ENCODE results near the gene MYO3B.
"Not testable (repeated sequence)": the region's sequence is repeated elsewhere in the genome, so short reads cannot be mapped to it uniquely, and the experiment has no call there.

MYO3B gene

DNA sequence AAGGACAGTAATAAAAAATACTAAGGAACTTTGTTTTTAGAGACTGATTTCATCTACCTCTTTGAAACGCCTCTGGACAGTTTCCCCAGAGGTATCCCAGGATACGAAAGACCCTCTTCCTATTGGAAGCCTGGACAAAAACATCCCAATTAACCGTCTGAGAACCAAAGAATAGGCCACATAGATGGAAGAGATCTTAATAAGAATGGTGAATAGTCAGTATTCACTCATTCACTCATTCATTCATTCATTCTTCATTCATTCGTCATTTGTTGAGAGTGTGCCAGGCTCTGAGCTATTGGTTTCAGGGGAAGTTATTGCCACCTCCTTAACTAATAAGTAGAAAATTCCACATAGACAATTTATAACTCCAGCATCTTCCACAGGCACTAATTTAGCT, 464.0 kb downstream of the MYO3B start:
- no peak for DNase-seq (ENCODE audit: low spot score)

DNA sequence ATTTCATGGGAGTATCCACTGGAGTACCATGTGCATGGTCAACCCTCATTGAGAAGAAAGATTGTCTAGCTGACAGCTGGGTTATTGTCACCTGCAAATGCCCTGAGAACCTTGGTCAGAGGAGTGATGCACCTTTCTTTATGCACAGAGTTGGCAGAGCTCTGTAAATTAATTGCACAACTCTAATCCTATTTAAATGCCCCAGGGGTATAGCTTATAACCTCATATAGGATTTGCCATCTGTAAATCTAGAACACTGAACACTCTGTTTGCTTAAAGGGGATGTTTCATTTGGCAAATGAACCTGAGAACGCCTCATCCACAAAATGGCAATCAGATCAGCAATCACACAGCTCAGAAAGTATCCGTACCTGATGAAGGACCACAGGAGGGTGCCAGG, 465.4 kb downstream of the MYO3B start:
- DNase-seq (ENCODE audit: low spot score): no peak

DNA sequence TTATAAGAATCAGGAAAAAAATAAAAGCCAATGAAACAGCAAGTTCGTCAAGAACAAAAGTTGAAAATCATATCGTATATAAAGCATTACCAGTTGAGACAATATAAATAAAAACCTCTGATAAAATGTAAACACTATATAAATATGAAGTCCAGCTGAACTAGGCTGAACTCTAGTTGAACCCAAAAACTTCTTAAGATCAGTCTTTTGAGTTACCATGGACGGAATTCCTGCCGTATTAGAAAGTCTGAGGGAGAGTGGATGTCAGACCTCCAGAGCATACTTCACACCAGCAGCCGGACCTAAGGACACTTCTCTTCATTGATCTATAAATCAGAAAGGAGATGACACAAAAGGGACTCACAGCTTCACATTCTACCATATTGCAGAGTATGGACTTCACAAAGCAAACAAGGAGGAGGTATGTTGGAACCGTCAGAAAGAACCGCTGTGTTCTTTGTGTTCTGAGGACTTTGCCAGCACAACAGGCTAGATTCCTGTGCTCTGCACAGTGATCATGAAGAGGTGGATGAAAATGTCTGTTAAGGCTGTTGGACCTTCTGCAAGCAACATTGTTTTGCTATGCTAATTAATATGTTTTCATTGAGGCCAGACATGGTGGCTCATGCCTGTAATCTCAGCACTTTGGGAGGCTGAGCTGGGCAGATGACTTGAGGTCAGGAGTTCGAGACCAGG, 469.9 kb downstream of the MYO3B start:
- DNase-seq (ENCODE audit: low spot score): no peak

DNA sequence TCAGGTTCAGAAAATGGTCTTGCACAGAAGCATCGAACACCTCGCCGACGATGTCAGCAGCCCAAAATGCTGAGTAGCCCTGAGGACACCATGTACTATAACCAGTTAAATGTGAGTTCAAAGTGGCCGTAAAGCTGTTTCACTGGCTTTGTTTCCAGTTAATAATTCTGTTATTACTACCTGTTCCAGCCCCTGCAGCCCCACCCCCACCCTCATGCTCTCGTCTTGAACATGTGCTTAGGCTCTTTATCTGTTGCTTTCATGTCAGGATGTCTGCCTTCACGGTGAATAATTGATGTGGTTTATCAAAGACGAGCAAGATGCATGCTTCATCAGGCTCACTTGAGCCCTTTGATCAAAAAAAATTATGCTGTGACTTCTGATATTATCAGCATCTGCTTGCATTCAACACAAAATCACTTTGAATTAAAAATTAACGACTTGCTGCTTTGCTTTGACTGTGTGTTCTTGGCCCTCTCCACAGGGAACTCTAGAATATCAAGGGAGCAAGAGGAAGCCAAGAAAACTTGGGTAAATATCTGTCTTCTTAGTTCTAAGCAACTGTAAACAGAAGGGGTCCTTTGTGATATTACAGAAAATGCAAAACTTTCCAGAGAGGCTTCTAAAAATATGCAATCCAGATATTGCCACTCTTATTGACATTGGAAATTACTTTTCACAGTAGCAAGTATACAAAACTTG, 473.8 kb downstream of the MYO3B start:
- DNase-seq (ENCODE audit: low spot score): no peak

- DNase-seq (ENCODE audit: low spot score): no peak
Measured at GRCh38 chr2:170652637-170653417, 474.9 kb downstream of the MYO3B start.

DNA sequence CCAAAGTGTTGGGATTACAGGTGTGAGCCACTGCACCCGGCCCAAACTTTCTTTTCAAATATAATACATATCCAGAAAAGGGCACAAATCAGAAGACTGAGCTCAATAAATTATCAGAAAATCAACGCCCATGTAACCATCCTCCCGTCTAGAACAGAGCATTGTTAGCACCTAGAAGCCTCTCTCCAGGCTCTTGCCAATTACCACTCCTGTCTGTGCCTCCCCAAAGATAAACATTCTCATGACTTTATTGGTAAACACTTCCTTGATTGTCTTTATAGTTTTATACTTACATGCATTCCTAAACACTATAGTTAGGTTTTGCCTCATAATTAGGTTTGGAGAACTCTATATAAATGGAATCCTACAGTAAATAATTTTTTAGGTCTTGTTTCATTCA, 478.7 kb downstream of the MYO3B start:
- no peak for DNase-seq (ENCODE audit: low spot score)

DNA sequence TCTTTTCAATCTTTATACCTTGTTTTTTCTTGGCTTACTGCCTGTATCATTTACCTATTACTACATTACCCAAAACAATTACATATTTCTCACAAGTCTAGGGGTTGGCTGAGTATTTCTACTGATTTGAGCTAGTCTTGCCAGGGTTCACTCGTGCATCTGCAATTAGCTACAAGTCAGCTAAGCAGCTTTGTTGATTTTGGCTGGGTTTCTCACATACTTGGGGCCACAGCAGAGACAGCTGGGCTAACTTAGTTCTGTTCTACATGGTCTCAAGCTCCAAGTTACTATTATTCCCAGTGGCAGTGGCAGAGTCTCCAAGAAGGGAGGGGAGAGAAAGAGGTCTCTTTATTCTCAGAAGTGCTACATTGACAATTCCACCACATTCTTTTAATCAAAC, 482.5 kb downstream of the MYO3B start:
- DNase-seq (ENCODE audit: low spot score): no peak

- no peak for DNase-seq (ENCODE audit: low spot score)
Measured at GRCh38 chr2:170665743-170666142, 487.8 kb downstream of the MYO3B start.

DNA sequence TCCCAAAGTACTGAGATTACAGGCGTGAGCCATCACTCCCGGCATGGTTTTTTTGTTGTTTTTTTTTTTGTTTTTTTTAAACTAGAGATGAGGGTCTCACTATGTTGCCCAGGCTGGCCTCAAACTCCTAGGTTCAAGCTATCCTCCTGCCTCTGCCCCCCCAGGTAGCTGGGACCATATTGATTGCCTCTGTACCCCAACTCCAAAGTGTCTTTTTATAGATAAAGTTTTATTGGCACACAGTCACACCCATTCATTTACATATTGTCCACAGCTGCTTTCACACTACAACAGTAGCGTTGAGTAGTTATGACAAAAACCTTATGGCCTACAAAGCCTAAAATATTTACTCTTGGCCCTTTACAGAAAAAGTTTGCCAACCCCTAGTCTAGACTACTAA, 492.0 kb downstream of the MYO3B start:
- no peak for DNase-seq (ENCODE audit: low spot score)

DNA sequence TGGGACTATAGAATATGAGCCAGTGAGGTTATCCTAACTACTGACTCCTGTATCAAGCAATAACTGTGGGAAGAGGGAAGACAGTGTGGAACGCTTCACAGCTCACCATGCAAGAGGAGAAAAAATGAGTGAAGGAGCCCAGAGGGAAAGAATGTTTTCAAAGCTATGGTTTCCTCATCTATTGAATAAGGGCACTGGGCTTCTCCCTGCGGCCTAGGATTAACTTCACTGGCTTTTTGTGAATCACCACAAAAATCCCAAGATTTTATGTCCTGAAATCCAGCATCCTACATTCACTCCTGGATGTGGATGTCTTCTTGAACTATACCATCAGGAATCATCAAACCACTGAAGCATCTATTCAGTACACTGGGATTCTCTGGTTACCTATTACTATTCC, 492.7 kb downstream of the MYO3B start:
- no peak for DNase-seq (ENCODE audit: low spot score)

DNA sequence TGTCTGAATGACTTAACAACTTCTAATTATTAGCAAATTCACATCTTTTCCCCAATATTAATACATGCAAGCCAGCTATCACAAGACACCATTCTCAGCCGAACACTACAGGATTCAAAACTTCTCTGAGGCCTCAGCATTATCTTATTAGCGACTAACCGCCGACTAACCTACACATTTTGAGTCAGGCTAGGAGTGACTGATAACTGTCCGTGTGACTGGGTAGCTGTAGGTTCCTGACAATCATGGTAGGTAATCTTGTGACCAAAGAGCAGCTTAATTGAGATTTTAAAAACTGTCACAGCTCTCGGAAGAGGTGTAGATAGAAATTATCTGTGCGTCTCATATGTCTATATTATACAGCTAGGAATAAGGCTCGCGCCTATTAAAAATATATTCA, 493.1 kb downstream of the MYO3B start:
- no peak for DNase-seq (ENCODE audit: low spot score)

- DNase-seq (ENCODE audit: low spot score): not testable (repeated sequence)
Measured at GRCh38 chr2:170674282-170674681, 496.3 kb downstream of the MYO3B start.

- no peak for DNase-seq (ENCODE audit: low spot score)
Measured at GRCh38 chr2:170675701-170676100, 497.8 kb downstream of the MYO3B start.

GRCh38 chr2:170679607-170680079, 501.7 kb downstream of the MYO3B start:
- no peak for DNase-seq (ENCODE audit: low spot score)

DNA sequence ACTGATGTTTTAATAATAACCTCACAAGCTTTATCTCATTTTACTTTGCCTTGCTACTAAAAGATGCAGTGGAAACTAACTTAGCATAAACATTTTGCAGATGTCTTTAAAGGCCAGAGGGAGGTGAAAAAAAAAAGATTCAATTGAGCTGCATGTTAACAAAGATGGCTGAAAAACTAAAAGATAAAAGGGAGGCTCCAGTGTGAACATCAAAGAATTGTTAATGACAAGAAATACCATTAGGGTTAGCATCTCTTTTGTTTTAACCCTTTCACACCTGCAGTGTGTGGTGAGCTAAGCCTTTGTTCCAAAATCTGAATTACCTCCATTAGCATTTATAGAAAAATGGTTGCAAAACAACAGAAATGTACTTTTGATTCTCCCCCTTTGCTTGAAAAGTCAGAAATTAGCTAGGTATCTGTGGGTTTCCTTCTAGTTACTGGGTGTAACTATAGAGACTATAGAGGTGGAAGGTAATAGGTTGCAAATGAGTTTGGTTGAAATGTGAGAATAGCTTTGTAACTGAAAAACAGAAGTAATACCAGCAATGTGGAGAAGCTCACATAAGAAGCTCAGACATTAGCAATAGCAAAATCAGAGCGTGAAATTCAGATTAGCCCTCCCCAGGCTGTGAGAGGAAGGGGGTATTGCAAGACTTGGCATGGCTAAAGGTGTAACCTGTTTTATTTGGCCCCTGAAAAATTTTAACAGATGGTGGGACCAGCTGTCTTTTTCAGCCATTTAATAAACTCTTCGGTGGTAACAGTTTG, 502.4 kb downstream of the MYO3B start:
- no peak for DNase-seq (ENCODE audit: low spot score)

- no peak for DNase-seq (ENCODE audit: low spot score)
Measured at GRCh38 chr2:170681311-170681710, 503.4 kb downstream of the MYO3B start.

DNA sequence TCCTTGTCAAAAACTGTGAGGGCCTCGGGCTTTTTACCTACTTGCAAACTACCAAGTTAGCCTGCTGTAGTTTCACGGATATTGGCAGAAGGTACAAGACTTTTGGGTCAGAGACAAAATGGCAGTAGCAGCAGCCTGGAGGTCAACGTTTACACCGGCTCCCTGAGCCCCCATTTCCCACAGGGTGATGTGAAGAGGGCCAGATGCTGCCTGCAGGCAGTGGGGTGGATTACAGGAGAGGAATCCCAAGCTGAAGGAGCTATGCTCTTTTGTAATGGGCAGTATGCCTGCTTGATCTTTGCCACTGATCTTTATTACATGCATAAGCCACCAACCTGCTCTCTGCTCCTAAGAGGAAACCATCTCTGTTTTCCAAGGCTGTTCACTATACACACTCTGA, 507.6 kb downstream of the MYO3B start:
- no peak for DNase-seq (ENCODE audit: low spot score)

DNA sequence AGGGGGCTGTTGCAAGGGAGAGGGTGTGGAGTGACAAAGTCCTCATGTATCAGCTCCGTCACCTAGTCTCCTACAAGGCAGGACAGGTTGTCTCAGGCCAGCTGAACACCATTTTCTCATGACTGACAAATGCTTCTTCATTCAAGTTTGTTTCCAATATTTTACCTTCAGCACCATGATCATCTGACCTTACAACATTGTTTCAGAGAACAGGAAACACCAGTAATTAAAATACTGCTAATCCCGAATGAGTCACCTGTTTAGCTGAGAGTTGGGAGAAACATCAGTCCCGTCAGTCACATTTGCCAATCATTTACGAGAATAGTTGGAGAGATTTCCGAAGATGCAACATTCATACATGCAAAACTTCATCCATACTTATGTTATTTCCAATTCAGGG, 511.5 kb downstream of the MYO3B start:
- no peak for DNase-seq (ENCODE audit: low spot score)

- DNase-seq (ENCODE audit: low spot score): no peak
Measured at GRCh38 chr2:170690640-170691039, 512.7 kb downstream of the MYO3B start.

- DNase-seq (ENCODE audit: low spot score): no peak
Measured at GRCh38 chr2:170694316-170694715, 516.4 kb downstream of the MYO3B start.

DNA sequence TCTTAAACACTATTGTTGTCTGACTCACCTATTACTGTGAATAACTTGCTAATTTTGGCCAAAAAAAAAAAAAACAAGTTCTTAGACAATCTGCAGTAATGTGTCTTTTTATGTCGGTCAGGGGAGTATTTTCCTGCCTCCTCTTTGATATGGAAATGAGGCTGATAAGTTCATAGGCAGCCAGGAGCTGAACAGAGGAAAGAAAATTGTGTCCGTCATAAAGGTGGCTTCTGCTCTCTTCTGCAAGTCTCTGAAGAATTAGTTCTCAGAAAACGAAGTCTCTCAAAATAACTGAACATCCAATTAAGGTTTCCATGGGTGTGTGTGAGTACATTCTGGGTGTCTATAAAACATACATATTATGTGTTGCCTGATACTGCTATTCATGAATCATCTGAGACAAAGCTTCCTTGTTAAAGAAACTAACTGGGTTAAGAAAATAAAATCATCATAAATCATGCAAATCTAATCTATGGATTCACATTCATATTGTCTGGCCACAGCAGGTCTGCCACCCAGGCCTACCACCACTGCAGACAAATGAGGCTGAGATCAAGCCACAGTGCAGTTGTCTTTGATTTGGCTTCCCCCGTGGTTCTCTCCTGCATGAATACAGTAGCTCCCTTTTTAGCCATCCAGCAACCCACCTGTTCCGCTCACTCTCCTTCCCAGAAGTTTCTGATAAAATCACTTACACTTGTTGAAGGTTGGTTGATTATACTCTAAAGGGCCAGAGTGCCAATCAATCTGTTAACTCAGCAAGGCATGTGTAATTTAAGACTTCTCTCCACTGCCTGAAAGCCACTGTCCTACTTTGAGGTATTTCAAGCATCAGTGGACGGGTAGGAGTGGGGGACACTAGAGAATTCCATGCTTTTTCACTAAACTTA, 517.8 kb downstream of the MYO3B start:
- DNase-seq (ENCODE audit: low spot score): no peak
